Ovary (tissue), 9 donors: ENCODE measurements around the gene CYTH2. TPM values are rescaled to one million over a fixed set of nuclear protein-coding genes. Genes with fewer than 3 reads are reported as not detected.

ENCODE experiments used
- DNase-seq, 5 donors: peaks; one replicate each; pipeline ENCODE4 v3.0.0-alpha.2; 2019 to 2020
- H3K27ac ChIP-seq, 2 donors: fragments of 200-600 bp; one replicate each; pipeline versions ENCODE4 v1.5.1 to v1.8.0; 2019 to 2022
- H3K27me3 ChIP-seq: fragments of 200-600 bp; one replicate; pipeline ENCODE4 v1.8.0; 2022
- H3K36me3 ChIP-seq: fragments of 200-600 bp; sonication (generic); one replicate; pipeline ENCODE4 v1.5.1; 2019
- H3K4me1 ChIP-seq: one replicate; pipeline ENCODE4 v1.8.1; 2013; ENCODE audit warnings: mild to moderate bottlenecking, moderate library complexity; ENCODE audit not compliant: insufficient read depth
- H3K4me3 ChIP-seq: fragments of 200-600 bp; sonication (generic); one replicate; pipeline ENCODE4 v1.5.1; 2017
- H3K9me3 ChIP-seq, 2 donors: fragments of 200-600 bp in 1 of 2; sonication (generic) in 1 of 2; one replicate each; pipeline versions ENCODE4 v1.5.1 to v1.8.1; 2013 to 2019; ENCODE audit warnings: mild to moderate bottlenecking in 1 of 2, moderate library complexity in 1 of 2
- EP300 ChIP-seq: sonication (generic); formaldehyde crosslinking; IDR thresholded peaks from one replicate; pipeline ENCODE4 v1.6.1; 2017; ENCODE audit warnings: antibody characterized with exemption
- POLR2A ChIP-seq: fragments of 450-650 bp; IDR thresholded peaks from one replicate; pipeline ENCODE4 v1.6.1; 2017; ENCODE audit warnings: antibody characterized with exemption, mild to moderate bottlenecking, moderate library complexity
- WGBS, 3 donors: extraction: QIAGEN DNeasy Blood & Tissue Kit in 1 of 3; methylation state at CpG; one replicate each; pipeline versions ENCODE4 v1.1.5 to v1.1.7; 2013 to 2017; 5-methylcytosine and 5-hydroxymethylcytosine counted together
- intact Hi-C, 4 donors: fragments of 100-400 bp; cut with DNase I; formaldehyde crosslinking; loops; one replicate each; pipeline versions ENCODE4 v1.11.0 to v1.15.1; 2022 to 2023
- polyA plus RNA-seq, 2 donors: library from polyadenylated mRNA; stranded (reverse); fragments of 200-250 nt in 1 of 2; fragments of 350-450 nt in 1 of 2; fragmentation: Illumina TruSeq in 1 of 2; extraction: RNeasy Lipid Tissue Mini Kit (QIAGEN cat#74804) in 1 of 2; gene quantifications; one replicate each; pipeline ENCODE4 v1.2.3, GENCODE V29; 2013 to 2014
- total RNA-seq, 7 donors: library from RNA; depleted of rRNA in 2 of 7; stranded (reverse); fragments of >200 nt in 2 of 7; fragmentation: NEBNext Ultra II Directional in 3 of 7; extraction: Animal tissue kit (Norgen Biotek cat#: 25700) in 3 of 7; gene quantifications; one replicate each; pipeline versions ENCODE4 v1.1.0 to v1.2.4, GENCODE V29; 2016 to 2023
- TF ChIP-seq, protein P1 (sequence below), 3 donors: fragments of 450-650 bp in 2 of 3; fragments of 200-600 bp in 1 of 3; IDR thresholded peaks; one replicate each; pipeline versions ENCODE4 v1.5.1 to v1.8.0; 2016 to 2022; ENCODE audit warnings: antibody characterized with exemption in 3 of 3, mild to moderate bottlenecking in 1 of 3
- donor health status: DM: no; HTN: no; CAD: no; lungs with moderate emphysema.
- donor health status: DM: no; HTN: no; CAD: no.
- donor health status: Bipolar disorder and iron deficiency.
- donor health status: DM: yes; HTN: yes; CAD: no.
- donor health status: DM: no; HTN: no; CAD: no.
- donor health status: DM: yes; HTN: yes; CAD: no.

The CYTH2 gene
- total and polyA plus RNA-seq, 9 donors: 27.6 to 66.5 (median 49.4) TPM

- TF ChIP-seq EP300 (no peak), POLR2A (no peak)
- TF ChIP-seq, protein P1, sequence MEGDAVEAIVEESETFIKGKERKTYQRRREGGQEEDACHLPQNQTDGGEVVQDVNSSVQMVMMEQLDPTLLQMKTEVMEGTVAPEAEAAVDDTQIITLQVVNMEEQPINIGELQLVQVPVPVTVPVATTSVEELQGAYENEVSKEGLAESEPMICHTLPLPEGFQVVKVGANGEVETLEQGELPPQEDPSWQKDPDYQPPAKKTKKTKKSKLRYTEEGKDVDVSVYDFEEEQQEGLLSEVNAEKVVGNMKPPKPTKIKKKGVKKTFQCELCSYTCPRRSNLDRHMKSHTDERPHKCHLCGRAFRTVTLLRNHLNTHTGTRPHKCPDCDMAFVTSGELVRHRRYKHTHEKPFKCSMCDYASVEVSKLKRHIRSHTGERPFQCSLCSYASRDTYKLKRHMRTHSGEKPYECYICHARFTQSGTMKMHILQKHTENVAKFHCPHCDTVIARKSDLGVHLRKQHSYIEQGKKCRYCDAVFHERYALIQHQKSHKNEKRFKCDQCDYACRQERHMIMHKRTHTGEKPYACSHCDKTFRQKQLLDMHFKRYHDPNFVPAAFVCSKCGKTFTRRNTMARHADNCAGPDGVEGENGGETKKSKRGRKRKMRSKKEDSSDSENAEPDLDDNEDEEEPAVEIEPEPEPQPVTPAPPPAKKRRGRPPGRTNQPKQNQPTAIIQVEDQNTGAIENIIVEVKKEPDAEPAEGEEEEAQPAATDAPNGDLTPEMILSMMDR (IDR thresholded peaks at IDR 0.05): no peak
- peak in 1 of 5 donors; percentile 27 for DNase-seq
- Histone ChIP-seq H3K27me3 (peaks cover 6% of the 10 kb centered on the region), H3K4me1 (peaks cover 2% of the 10 kb centered on the region), H3K9me3 (no peaks in the 10 kb centered on the region), H3K4me3 (no peak overlapping the region), H3K36me3 (no peaks in the 10 kb centered on the region), H3K27ac (no peak overlapping the region)
- intact Hi-C loops: no loop called here
- WGBS, 3 donors: 0 to 2% (median 1%) methylated on average over 9 to 32 of the region's 32 CpGs
These were observed 42.2 kb downstream of the CYTH2 start for GRCh38 chr19:48511321-48511731.

DNA sequence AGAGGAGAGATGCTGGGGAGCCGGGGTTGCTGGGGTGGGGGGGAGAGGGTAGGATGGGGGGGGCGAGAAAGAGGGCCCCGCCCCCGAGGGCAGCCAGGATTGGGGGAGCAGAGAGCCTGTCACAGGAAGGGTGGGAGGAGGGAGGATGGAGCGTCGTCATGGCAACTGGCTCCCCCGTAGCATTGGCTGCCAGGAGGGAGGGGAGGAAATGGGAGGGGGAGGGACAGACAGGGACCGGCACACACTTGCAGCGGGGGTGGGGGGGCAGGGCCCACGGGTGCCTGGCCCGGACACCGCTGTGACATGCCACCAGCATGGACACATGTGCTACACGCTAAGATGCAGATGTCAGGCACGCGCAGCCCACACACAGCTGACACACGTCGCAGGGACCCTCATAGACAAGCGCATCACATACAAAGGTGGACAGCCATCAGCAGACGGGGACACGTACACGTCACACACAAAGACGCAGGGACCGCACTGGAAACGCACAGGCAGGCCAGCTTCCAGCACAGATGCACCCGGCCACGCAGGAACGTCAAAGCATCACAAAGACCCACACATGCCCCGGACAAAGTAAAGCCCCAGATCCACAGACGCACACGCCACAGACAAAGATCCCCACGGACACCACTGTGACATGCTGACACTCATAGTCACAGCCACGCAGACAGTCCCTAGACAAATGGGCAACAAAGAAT lies 42.8 kb downstream of the CYTH2 start, which contains the start of gene LMTK3:
LMTK3 (minus strand) TSS at position 36 of the 704 bp plus-strand sequence. CDS start 259 bp downstream, outside the sequence.
- Histone ChIP-seq H3K4me1 (peaks cover 2% of the 10 kb centered on the region), H3K9me3 (no peaks in the 10 kb centered on the region), H3K4me3 (no peak within 1 kb of the TSS), H3K36me3 (no peaks in the 10 kb centered on the region), H3K27me3 (peaks cover 6% of the 10 kb centered on the region), H3K27ac (no peak within 1 kb of the TSS)
- 6 to 10% (median 7%) methylated on average over 30 to 32 of the region's 32 CpGs for WGBS, 3 donors
- TF ChIP-seq EP300 (no peak), POLR2A (no peak)
- TF ChIP-seq, protein P1 (IDR thresholded peaks at IDR 0.05): no peak
- DNase-seq: peak in 1 of 5 donors; percentile 33
- intact Hi-C loops: no loop called here

GRCh38 chr19:48512504-48513288 lies 43.5 kb downstream of the CYTH2 start:
- Histone ChIP-seq H3K4me1 (peaks cover 2% of the 10 kb centered on the region), H3K9me3 (no peaks in the 10 kb centered on the region), H3K27me3 (peaks cover 6% of the 10 kb centered on the region), H3K4me3 (no peak overlapping the region), H3K27ac (no peak overlapping the region), H3K36me3 (no peaks in the 10 kb centered on the region)
- TF ChIP-seq EP300: no peak
- TF ChIP-seq, protein P1 (IDR thresholded peaks at IDR 0.05): no peak
- 37 to 45% (median 40%) methylated on average over 19 of the region's 19 CpGs for WGBS, 3 donors
- DNase-seq: no peak
- intact Hi-C loops: no loop called here

GRCh38 chr19:48513289-48514122 lies 44.3 kb downstream of the CYTH2 start:
- Histone ChIP-seq H3K27me3 (peaks cover 6% of the 10 kb centered on the region), H3K27ac (no peak overlapping the region), H3K4me1 (peaks cover 2% of the 10 kb centered on the region), H3K4me3 (peak overlapping the region; percentile 26), H3K36me3 (no peaks in the 10 kb centered on the region), H3K9me3 (no peaks in the 10 kb centered on the region)
- intact Hi-C loops: no loop called here
- WGBS, 3 donors: 2 to 4% (median 3%) methylated on average over 26 to 54 of the region's 54 CpGs
- DNase-seq: peak in 2 of 5 donors; percentile 39 to 47
- TF ChIP-seq, protein P1 (IDR thresholded peaks at IDR 0.05): no peak
- TF ChIP-seq POLR2A (no peak), EP300 (no peak)
